T-helper 1 cell treated with Interleukin-12 subunit alpha and Interleukin-12 subunit beta and Interleukin-4 antibody, amounts not matched to agents 30 μg/mL and 1 μg/mL, for 36 hours (primary cell): ENCODE measurements around the gene DIAPH3.

Experiments
- H3K27ac Mint-ChIP-seq: one replicate; pipeline ENCODE4 v1.8.0; 2021; ENCODE audit warnings: mild to moderate bottlenecking, mixed read lengths
- H3K27me3 Mint-ChIP-seq: one replicate; pipeline ENCODE4 v1.8.0; 2021; ENCODE audit warnings: low read depth, mixed read lengths
- H3K36me3 Mint-ChIP-seq: one replicate; pipeline ENCODE4 v1.8.0; 2021; ENCODE audit warnings: low read depth, mixed read lengths
- H3K4me1 Mint-ChIP-seq: one replicate; pipeline ENCODE4 v1.8.0; 2021; ENCODE audit warnings: low read depth, mixed read lengths
- H3K4me3 Mint-ChIP-seq: one replicate; pipeline ENCODE4 v1.8.0; 2021; ENCODE audit warnings: mild to moderate bottlenecking, moderate library complexity, mixed read lengths
- H3K9me3 Mint-ChIP-seq: one replicate; pipeline ENCODE4 v1.8.0; 2021; ENCODE audit warnings: mixed read lengths

DIAPH3 gene

GRCh38 chr13:60000081-60000480, 163.6 kb downstream of the DIAPH3 start:
- Mint-ChIP-seq H3K27ac (no peak overlapping the region), H3K4me3 (no peak overlapping the region), H3K36me3 (peaks cover 11% of the 10 kb centered on the region), H3K9me3 (no peaks in the 10 kb centered on the region), H3K4me1 (peaks cover 4% of the 10 kb centered on the region), H3K27me3 (no peaks in the 10 kb centered on the region)

- peaks cover 4% of the 10 kb centered on the region for H3K4me1 Mint-ChIP-seq
- no peak overlapping the region for H3K4me3 Mint-ChIP-seq
These were observed 165.8 kb downstream of the DIAPH3 start for GRCh38 chr13:59997976-59998375.

GRCh38 chr13:59996461-59996980, 167.2 kb downstream of the DIAPH3 start:
- Mint-ChIP-seq H3K4me1 (no peaks in the 10 kb centered on the region), H3K9me3 (no peaks in the 10 kb centered on the region), H3K4me3 (no peak overlapping the region), H3K27me3 (no peaks in the 10 kb centered on the region), H3K36me3 (peaks cover 2% of the 10 kb centered on the region), H3K27ac (no peak overlapping the region)

More at GRCh38 chr13:59997976-59998375, 165.8 kb downstream of the DIAPH3 start:
- Mint-ChIP-seq H3K27ac (no peak overlapping the region), H3K9me3 (no peaks in the 10 kb centered on the region), H3K36me3 (peaks cover 8% of the 10 kb centered on the region), H3K27me3 (no peaks in the 10 kb centered on the region)

GRCh38 chr13:59991395-59991794, 172.3 kb downstream of the DIAPH3 start:
- no peak overlapping the region for H3K27ac Mint-ChIP-seq
- peaks cover 6% of the 10 kb centered on the region for H3K9me3 Mint-ChIP-seq
- no peak overlapping the region for H3K4me3 Mint-ChIP-seq
- no peaks in the 10 kb centered on the region for H3K27me3 Mint-ChIP-seq
- H3K4me1 Mint-ChIP-seq, result no peaks in the 10 kb centered on the region
- peaks cover 11% of the 10 kb centered on the region for H3K36me3 Mint-ChIP-seq

GRCh38 chr13:59982631-59983382, 180.9 kb downstream of the DIAPH3 start:
- Mint-ChIP-seq H3K9me3 (peaks cover 1% of the 10 kb centered on the region), H3K4me1 (peaks cover 2% of the 10 kb centered on the region), H3K27me3 (no peaks in the 10 kb centered on the region), H3K36me3 (peaks cover 3% of the 10 kb centered on the region), H3K27ac (no peak overlapping the region), H3K4me3 (no peak overlapping the region)

GRCh38 chr13:59979589-59979988, 184.1 kb downstream of the DIAPH3 start:
- H3K4me3 Mint-ChIP-seq, result no peak overlapping the region

GRCh38 chr13:59978862-59979261, 184.9 kb downstream of the DIAPH3 start:
- Mint-ChIP-seq H3K27ac (no peak overlapping the region), H3K4me3 (no peak overlapping the region), H3K36me3 (peaks cover 4% of the 10 kb centered on the region), H3K9me3 (no peaks in the 10 kb centered on the region), H3K27me3 (no peaks in the 10 kb centered on the region), H3K4me1 (peaks cover 2% of the 10 kb centered on the region)

More at GRCh38 chr13:59979589-59979988, 184.1 kb downstream of the DIAPH3 start:
- Mint-ChIP-seq H3K27me3 (no peaks in the 10 kb centered on the region), H3K4me1 (peaks cover 2% of the 10 kb centered on the region), H3K9me3 (no peaks in the 10 kb centered on the region), H3K27ac (no peak overlapping the region), H3K36me3 (peaks cover 3% of the 10 kb centered on the region)

GRCh38 chr13:59976856-59977255, 186.9 kb downstream of the DIAPH3 start:
- peaks cover 2% of the 10 kb centered on the region for H3K4me1 Mint-ChIP-seq
- H3K36me3 Mint-ChIP-seq, result peaks cover 5% of the 10 kb centered on the region
- H3K27ac Mint-ChIP-seq, result no peak overlapping the region
- no peak overlapping the region for H3K4me3 Mint-ChIP-seq
- no peaks in the 10 kb centered on the region for H3K27me3 Mint-ChIP-seq
- H3K9me3 Mint-ChIP-seq, result no peaks in the 10 kb centered on the region

- no peak overlapping the region for H3K4me3 Mint-ChIP-seq
- H3K9me3 Mint-ChIP-seq, result no peaks in the 10 kb centered on the region
- H3K27me3 Mint-ChIP-seq, result no peaks in the 10 kb centered on the region
- H3K4me1 Mint-ChIP-seq, result peaks cover 2% of the 10 kb centered on the region
- H3K27ac Mint-ChIP-seq, result no peak overlapping the region
- H3K36me3 Mint-ChIP-seq, result peaks cover 5% of the 10 kb centered on the region
These were observed 187.8 kb downstream of the DIAPH3 start for GRCh38 chr13:59975807-59976435.

- no peaks in the 10 kb centered on the region for H3K9me3 Mint-ChIP-seq
- no peaks in the 10 kb centered on the region for H3K27me3 Mint-ChIP-seq
- no peak overlapping the region for H3K27ac Mint-ChIP-seq
- no peaks in the 10 kb centered on the region for H3K4me1 Mint-ChIP-seq
- H3K36me3 Mint-ChIP-seq, result peaks cover 7% of the 10 kb centered on the region
- no peak overlapping the region for H3K4me3 Mint-ChIP-seq
These were observed 192.9 kb downstream of the DIAPH3 start for GRCh38 chr13:59970847-59971246.

GRCh38 chr13:59963827-59964226, 199.9 kb downstream of the DIAPH3 start:
- Mint-ChIP-seq H3K27me3 (no peaks in the 10 kb centered on the region), H3K4me1 (no peaks in the 10 kb centered on the region), H3K4me3 (no peak overlapping the region), H3K27ac (no peak overlapping the region), H3K36me3 (peaks cover 3% of the 10 kb centered on the region), H3K9me3 (no peaks in the 10 kb centered on the region)

GRCh38 chr13:59963383-59963782, 200.3 kb downstream of the DIAPH3 start:
- Mint-ChIP-seq H3K36me3 (peaks cover 3% of the 10 kb centered on the region), H3K4me1 (no peaks in the 10 kb centered on the region), H3K9me3 (no peaks in the 10 kb centered on the region), H3K27me3 (no peaks in the 10 kb centered on the region), H3K27ac (no peak overlapping the region), H3K4me3 (no peak overlapping the region)

- H3K9me3 Mint-ChIP-seq, result no peaks in the 10 kb centered on the region
- H3K4me1 Mint-ChIP-seq, result no peaks in the 10 kb centered on the region
- H3K36me3 Mint-ChIP-seq, result peaks cover 2% of the 10 kb centered on the region
- H3K27ac Mint-ChIP-seq, result no peak overlapping the region
- no peaks in the 10 kb centered on the region for H3K27me3 Mint-ChIP-seq
- H3K4me3 Mint-ChIP-seq, result no peak overlapping the region
These were observed 201.4 kb downstream of the DIAPH3 start for GRCh38 chr13:59962343-59962742.

- Mint-ChIP-seq H3K27me3 (no peaks in the 10 kb centered on the region), H3K4me3 (no peak overlapping the region), H3K36me3 (peaks cover 9% of the 10 kb centered on the region), H3K27ac (no peak overlapping the region), H3K9me3 (peaks cover 3% of the 10 kb centered on the region), H3K4me1 (no peaks in the 10 kb centered on the region)
These were observed 203.0 kb downstream of the DIAPH3 start for GRCh38 chr13:59960683-59961082.

GRCh38 chr13:59957438-59957837, 206.3 kb downstream of the DIAPH3 start:
- H3K4me3 Mint-ChIP-seq, result no peak overlapping the region

More at GRCh38 chr13:59957438-59957837, 206.3 kb downstream of the DIAPH3 start:
- H3K36me3 Mint-ChIP-seq, result peaks cover 12% of the 10 kb centered on the region
- H3K9me3 Mint-ChIP-seq, result peaks cover 7% of the 10 kb centered on the region
- no peaks in the 10 kb centered on the region for H3K27me3 Mint-ChIP-seq
- no peaks in the 10 kb centered on the region for H3K4me1 Mint-ChIP-seq
- H3K27ac Mint-ChIP-seq, result no peak overlapping the region
